ENCODE results near the gene LGALS14.

GRCh38 chr19:39684267-39684666 lies 20.0 kb upstream of the LGALS14 start:
- TF ChIP-seq POLR2A (IDR thresholded peaks at IDR 0.05) (no peak), POLR2AphosphoS5 (IDR thresholded peaks at IDR 0.05) (no peak), CTCF (IDR thresholded peaks at IDR 0.05) (no peak)
